ENCODE results near the gene ITPA.

ITPA gene

GRCh38 chr20:3195590-3196237 is 13.6 kb upstream of the ITPA start:
- TF ChIP-seq CTCF (IDR thresholded peaks at IDR 0.05; ENCODE audit: insufficient read depth, missing control alignments): no peak
- FAIRE-seq: no peak
- DNase-seq (ENCODE audit: insufficient read length, low spot score): no peak

GRCh38 chr20:3199206-3199605 is 10.1 kb upstream of the ITPA start:
- FAIRE-seq (no peak), DNase-seq (ENCODE audit: insufficient read length, low spot score) (no peak)
- no peak for TF ChIP-seq CTCF (IDR thresholded peaks at IDR 0.05; ENCODE audit: insufficient read depth, missing control alignments)

DNA sequence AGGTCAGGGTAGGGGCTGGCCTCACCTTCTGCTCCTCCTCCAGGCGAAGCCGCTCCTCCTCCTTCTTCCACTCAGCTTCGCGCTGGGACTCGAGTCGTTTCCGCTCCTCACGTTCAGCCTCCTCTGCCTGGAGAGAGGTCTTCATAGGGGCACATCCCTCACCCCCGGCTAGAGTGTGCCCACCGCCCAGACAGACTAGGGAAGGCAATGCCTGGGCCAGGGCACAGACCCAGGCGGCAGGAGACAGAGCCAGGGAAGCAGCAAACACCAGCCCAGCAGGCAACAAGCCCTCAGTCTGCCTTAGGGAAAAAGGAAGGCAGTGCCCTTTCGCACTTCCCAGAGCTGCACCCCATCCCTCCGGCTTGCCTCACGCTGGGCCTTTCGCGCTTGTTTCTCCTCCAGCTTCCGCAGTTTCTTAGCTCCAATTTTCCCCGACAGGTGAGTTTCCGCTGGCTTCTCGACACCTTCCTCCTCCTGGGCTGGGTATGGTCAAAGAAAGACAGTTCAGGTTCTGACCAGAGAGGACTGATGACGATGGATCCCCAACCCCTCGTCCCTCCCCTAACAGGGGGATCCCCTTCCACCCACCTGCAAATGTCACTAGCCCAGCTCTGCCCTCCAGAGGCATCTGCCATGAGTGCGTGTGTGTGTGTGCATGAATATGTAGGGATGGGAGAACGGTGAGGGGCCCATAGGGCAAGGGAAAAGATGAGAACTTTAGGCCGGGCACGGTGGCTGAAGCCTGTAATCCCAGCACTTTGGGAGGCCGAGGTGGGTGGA is 9.1 kb upstream of the ITPA start:
- FAIRE-seq (no peak), DNase-seq (ENCODE audit: insufficient read length, low spot score) (no peak)

GRCh38 chr20:3202965-3203314 is 6.4 kb upstream of the ITPA start:
- DNase-seq (ENCODE audit: insufficient read length, low spot score): no peak
- TF ChIP-seq CTCF (IDR thresholded peaks at IDR 0.05; ENCODE audit: insufficient read depth, missing control alignments): no peak
- FAIRE-seq: no peak

More for the DNA sequence above, 9.1 kb upstream of the ITPA start:
- no peak for TF ChIP-seq CTCF (IDR thresholded peaks at IDR 0.05; ENCODE audit: insufficient read depth, missing control alignments)

DNA sequence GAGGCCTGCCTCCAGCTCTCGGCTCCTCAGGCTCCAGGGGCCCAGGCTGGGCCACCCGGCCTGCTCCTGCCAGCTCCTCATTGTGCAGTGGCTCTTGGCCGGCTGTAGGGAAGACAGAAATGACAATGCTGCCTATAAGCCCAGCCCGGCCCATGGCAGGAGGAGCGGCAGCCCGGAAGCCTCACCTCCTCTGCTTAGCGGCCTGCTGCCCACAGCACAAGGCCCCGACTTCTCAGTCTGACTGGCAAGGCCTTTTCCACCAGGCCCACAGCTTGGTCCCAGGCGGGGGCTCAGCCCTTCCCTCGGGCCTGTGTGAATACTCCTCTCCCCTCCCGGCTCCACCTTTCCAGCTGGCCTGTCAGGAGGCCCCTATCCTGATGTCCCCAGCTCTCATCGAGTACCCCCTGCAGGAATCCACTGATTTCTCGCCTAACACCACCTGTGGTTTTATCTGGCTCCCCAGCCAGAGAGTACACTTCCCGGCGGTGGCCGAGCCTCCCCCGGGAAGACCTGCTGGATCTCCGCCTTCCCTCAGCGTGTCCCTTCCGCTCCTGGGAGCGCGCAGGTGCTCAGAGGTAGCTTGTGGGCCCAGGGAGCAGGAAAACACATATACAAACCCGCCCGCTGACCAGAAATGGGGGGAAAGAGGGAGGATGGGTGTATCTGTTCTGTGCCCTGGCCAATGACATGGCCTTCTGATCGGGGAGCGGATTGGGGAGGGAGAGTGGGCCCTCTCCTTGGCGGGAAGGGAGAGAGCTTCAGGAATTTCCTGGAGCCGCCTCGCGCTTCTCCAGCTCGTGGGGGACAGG is 5.8 kb upstream of the ITPA start:
- FAIRE-seq: no peak
- no peak for DNase-seq (ENCODE audit: insufficient read length, low spot score)
- no peak for TF ChIP-seq CTCF (IDR thresholded peaks at IDR 0.05; ENCODE audit: insufficient read depth, missing control alignments)

DNA sequence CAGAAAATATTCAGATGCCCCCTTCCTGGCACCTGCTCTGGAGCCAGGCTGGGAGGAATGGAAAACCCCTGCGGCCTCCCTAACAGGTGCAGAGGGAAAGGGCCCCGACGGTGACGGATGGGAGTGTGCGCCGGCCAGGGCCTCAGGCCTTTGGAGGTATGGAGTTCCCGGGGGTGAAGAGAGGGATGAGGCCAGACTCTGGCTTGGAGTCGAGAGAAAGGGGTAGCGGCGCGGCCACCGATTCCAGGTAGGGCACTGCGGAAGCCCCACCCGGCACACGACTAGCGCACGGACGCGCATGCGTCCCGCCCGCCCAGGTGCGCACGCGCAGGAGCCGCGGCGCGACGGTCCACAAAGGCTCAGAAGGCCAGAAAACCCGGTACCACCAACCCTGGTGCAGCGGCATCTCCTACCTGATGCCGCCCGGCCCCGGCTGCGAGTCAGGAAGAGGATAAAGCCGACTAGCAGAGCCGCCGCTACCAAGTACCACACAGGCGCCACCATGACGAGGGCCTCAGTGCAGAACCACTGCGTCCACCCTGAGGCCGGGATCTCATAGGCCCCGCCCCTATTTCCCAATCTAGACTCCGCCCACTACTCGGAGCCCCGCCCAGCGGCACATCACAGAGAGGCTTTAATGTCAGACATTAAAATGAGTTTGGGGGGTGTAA is 5.0 kb upstream of the ITPA start, which contains the start of gene DDRGK1:
Gene DDRGK1, minus strand, starts transcription at position 559 of the 671 bp plus-strand sequence. Its CDS starts 55 bp downstream, at position 504.
- no peak for FAIRE-seq
- DNase-seq (ENCODE audit: insufficient read length, low spot score): peak; percentile 63
- no peak for TF ChIP-seq CTCF (IDR thresholded peaks at IDR 0.05; ENCODE audit: insufficient read depth, missing control alignments)
